ENCODE measurements around the gene TTLL6.

GRCh38 chr17:48815311-48815710 lies 1.7 kb downstream of the TTLL6 start:
- TF ChIP-seq POLR2A (IDR thresholded peaks at IDR 0.05; ENCODE audit: low read depth, low read length) (no peak), CTCF (IDR thresholded peaks at IDR 0.05; ENCODE audit: extremely low read depth in 1 of 2, insufficient read depth in 1 of 2, low read depth in 1 of 2, low read length in 2 of 2) (no peak), POLR2AphosphoS5 (IDR thresholded peaks at IDR 0.05; ENCODE audit: insufficient read depth, low read depth, low read length) (no peak), EZH2 (IDR thresholded peaks at IDR 0.05; ENCODE audit: borderline replicate concordance, low read depth, low read length, severe bottlenecking) (no peak), MYC (IDR thresholded peaks at IDR 0.05; ENCODE audit: low read depth, low read length) (no peak), MAX (IDR thresholded peaks at IDR 0.05; ENCODE audit: insufficient read depth, insufficient read length) (no peak)
